Activated naive CD4-positive, alpha-beta T cell treated with anti-CD3 and anti-CD28 coated beads, Interleukin-2, amount 50 U/mL, for 24 hours (primary cell): ENCODE results near the gene IPO4.
"Not testable (repeated sequence)": the region's sequence is repeated elsewhere in the genome, so short reads cannot be mapped to it uniquely, and the experiment has no call there.

ENCODE experiments used
- H3K27ac Mint-ChIP-seq: one replicate; pipeline ENCODE4 v1.8.0; 2021; ENCODE audit warnings: mild to moderate bottlenecking, mixed read lengths
- H3K27me3 Mint-ChIP-seq: one replicate; pipeline ENCODE4 v1.8.0; 2021; ENCODE audit warnings: mixed read lengths
- H3K36me3 Mint-ChIP-seq: one replicate; pipeline ENCODE4 v1.8.0; 2021; ENCODE audit warnings: mixed read lengths
- H3K4me1 Mint-ChIP-seq: one replicate; pipeline ENCODE4 v1.8.0; 2021; ENCODE audit warnings: mixed read lengths
- H3K4me3 Mint-ChIP-seq: one replicate; pipeline ENCODE4 v1.8.0; 2021; ENCODE audit warnings: mild to moderate bottlenecking, mixed read lengths
- H3K9me3 Mint-ChIP-seq: one replicate; pipeline ENCODE4 v1.8.0; 2021; ENCODE audit warnings: mixed read lengths

The IPO4 gene

GRCh38 chr14:24204163-24205146, 15.8 kb upstream of the IPO4 start:
- H3K36me3 Mint-ChIP-seq = peaks cover 27% of the 10 kb centered on the region
- no peaks in the 10 kb centered on the region for H3K27me3 Mint-ChIP-seq
- H3K4me3 Mint-ChIP-seq = no peak overlapping the region
- peak overlapping the region; percentile 19 for H3K27ac Mint-ChIP-seq
- peaks cover 6% of the 10 kb centered on the region for H3K9me3 Mint-ChIP-seq
- H3K4me1 Mint-ChIP-seq = peaks cover 56% of the 10 kb centered on the region

DNA sequence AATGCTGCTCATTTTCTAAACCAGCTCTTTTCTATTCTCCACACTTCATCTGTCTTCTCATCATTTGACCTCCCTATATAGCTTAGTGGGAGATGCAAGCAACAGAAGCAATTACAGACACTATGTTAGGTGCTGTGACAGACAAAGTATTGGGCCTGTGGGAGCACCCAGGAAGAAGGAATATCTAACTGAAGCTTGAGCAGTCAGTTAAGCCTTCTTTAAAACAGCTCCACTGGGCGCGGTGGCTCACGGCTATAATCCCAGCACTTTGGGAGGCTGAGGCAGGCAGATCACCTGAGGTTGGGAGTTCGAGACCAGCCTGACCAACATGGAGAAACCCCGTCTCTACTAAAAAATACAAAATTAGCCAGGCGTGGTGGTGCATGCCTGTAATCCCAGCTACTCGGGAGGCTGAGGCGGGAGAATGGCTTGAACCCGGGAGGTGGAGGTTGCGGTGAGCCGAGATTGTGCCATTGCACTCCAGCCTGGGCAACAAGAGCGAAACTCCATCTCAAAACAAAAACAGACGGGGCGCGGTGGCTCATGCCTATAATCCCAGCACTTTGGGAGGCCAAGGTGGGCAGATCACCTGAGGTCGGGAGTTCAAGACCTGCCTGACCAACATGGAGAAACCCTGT, 14.8 kb upstream of the IPO4 start:
- H3K27ac Mint-ChIP-seq, H3K27me3 Mint-ChIP-seq, H3K4me3 Mint-ChIP-seq, H3K9me3 Mint-ChIP-seq: not testable (repeated sequence)
- Mint-ChIP-seq H3K36me3 (peaks cover 27% of the 10 kb centered on the region), H3K4me1 (peaks cover 61% of the 10 kb centered on the region)

DNA sequence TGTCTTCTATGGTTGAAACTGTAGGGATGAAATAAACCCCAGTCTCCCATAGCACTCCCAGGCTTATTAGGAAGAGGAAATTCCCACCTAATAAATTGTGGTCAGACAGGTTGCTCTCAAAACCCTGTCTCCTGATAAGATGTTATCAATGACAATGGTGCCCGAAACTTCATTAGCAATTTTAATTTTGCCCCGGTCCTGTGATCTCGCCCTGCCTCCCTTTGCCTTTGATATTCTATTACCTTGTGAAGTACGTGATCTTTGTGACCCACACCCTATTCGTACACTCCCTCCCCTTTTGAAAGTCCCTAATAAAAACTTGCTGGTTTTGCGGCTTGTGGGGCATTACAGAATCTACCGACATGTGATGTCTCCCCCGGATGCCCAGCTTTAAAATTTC, 13.9 kb upstream of the IPO4 start:
- H3K36me3 Mint-ChIP-seq = peaks cover 24% of the 10 kb centered on the region
- not testable (repeated sequence) for H3K4me3 Mint-ChIP-seq, H3K27me3 Mint-ChIP-seq, H3K27ac Mint-ChIP-seq, H3K9me3 Mint-ChIP-seq
- H3K4me1 Mint-ChIP-seq = peaks cover 53% of the 10 kb centered on the region

GRCh38 chr14:24198814-24199524, 10.4 kb upstream of the IPO4 start:
- H3K36me3 Mint-ChIP-seq = peaks cover 15% of the 10 kb centered on the region
- no peaks in the 10 kb centered on the region for H3K27me3 Mint-ChIP-seq
- H3K4me3 Mint-ChIP-seq = peak overlapping the region; percentile 38
- peak overlapping the region; percentile 38 for H3K27ac Mint-ChIP-seq
- H3K9me3 Mint-ChIP-seq = peaks cover 6% of the 10 kb centered on the region
- H3K4me1 Mint-ChIP-seq = peaks cover 49% of the 10 kb centered on the region

DNA sequence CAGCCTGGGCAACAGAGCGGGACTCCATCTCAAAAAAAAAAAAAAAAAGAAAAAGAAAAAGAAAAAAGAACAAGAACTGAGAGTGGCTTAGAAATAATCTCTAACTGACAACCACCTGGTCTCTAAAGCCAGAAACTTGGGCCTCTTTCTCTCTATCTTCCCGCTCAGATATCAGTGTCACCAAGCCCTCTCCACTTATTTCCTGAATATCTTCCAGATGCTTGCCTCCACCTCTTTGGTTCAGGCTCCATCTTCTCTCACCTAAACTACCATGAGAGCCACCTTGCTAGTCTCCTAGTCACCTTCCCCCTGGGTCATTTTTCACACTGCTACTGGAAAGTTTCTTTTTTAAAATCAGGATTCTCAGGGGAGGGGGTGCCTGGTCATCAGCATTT, 8.4 kb upstream of the IPO4 start:
- Mint-ChIP-seq H3K27me3 (no peaks in the 10 kb centered on the region), H3K4me3 (peak overlapping the region; percentile 94), H3K4me1 (peaks cover 53% of the 10 kb centered on the region), H3K27ac (peak overlapping the region; percentile 38), H3K36me3 (peaks cover 10% of the 10 kb centered on the region), H3K9me3 (no peaks in the 10 kb centered on the region)

- Mint-ChIP-seq H3K36me3 (peaks cover 8% of the 10 kb centered on the region), H3K4me1 (peaks cover 57% of the 10 kb centered on the region), H3K27ac (peak overlapping the region; percentile 95), H3K27me3 (no peaks in the 10 kb centered on the region), H3K9me3 (no peaks in the 10 kb centered on the region), H3K4me3 (peak overlapping the region; percentile 94)
Observed at GRCh38 chr14:24196071-24197055, 7.7 kb upstream of the IPO4 start.

DNA sequence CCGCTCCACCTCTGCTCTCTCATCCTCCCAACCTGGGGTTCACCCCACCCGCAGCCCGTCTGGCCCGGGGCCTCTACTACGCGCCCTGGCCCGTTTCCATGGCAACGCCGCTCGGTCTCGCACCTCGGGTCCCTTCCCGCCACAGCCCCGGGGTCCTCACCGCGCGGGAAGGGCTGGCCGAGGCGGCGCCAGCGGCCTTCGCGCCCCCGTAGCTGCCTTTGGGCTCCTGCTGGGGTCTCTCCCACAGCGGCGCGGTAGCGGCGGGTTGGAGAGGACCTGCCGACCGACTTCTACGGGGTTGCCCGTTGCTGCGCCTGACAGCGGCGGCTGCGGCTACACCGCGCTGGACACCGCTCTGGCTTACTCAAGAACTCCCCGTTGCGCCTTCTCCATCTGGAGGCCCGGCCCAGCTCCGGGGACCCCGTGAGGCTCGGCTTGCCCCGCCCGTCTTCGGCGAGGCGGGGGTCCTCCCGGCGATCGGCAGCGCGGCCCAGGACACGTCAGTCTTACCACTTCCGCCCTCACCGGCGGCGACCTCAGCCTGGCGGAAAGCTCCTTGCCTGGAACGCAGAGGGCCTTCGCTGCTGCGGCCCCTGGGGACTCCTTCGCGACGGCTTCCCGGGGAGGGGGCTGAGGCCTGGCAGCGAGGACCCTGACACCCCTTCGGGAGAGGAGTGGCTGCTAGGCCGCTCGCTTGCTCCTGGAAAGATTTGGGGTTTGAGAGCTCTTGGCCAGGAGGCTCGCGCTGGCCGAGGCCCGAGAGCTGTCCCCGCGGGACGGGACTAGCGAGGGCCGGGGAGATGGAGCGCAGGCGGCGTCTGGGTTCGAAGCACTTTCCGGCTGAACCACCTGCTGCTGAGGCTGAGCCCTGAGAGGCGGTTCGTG, 6.8 kb upstream of the IPO4 start, which contains the start of gene TM9SF1:
Gene TM9SF1 (minus strand): TSS at position 256 of the 885 bp plus-strand sequence. CDS start 422 bp downstream, outside the sequence.
- H3K27ac Mint-ChIP-seq = peak within 1 kb of the TSS; percentile 97
- H3K9me3 Mint-ChIP-seq = no peaks in the 10 kb centered on the region
- peaks cover 8% of the 10 kb centered on the region for H3K36me3 Mint-ChIP-seq
- H3K27me3 Mint-ChIP-seq = no peaks in the 10 kb centered on the region
- peaks cover 57% of the 10 kb centered on the region for H3K4me1 Mint-ChIP-seq
- H3K4me3 Mint-ChIP-seq = peak within 1 kb of the TSS; percentile 94

DNA sequence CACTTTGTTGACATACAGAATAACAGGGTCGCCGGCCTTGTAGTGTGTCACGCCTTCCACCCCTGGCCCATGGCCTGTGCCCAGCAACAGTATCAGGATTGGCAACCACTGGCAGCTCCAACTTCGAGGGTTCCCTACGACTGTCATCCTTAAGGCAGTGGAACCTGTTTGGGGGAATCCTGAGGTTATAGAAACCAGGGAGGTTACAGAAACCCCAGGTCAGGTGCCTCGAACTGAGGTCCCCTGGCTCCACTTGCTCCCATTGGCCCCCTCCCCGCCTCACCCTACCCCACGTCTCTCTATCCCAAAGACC, 6.2 kb upstream of the IPO4 start:
- no peaks in the 10 kb centered on the region for H3K27me3 Mint-ChIP-seq
- H3K9me3 Mint-ChIP-seq = no peaks in the 10 kb centered on the region
- H3K4me3 Mint-ChIP-seq = peak overlapping the region; percentile 94
- peak overlapping the region; percentile 57 for H3K27ac Mint-ChIP-seq
- peaks cover 8% of the 10 kb centered on the region for H3K36me3 Mint-ChIP-seq
- peaks cover 60% of the 10 kb centered on the region for H3K4me1 Mint-ChIP-seq

DNA sequence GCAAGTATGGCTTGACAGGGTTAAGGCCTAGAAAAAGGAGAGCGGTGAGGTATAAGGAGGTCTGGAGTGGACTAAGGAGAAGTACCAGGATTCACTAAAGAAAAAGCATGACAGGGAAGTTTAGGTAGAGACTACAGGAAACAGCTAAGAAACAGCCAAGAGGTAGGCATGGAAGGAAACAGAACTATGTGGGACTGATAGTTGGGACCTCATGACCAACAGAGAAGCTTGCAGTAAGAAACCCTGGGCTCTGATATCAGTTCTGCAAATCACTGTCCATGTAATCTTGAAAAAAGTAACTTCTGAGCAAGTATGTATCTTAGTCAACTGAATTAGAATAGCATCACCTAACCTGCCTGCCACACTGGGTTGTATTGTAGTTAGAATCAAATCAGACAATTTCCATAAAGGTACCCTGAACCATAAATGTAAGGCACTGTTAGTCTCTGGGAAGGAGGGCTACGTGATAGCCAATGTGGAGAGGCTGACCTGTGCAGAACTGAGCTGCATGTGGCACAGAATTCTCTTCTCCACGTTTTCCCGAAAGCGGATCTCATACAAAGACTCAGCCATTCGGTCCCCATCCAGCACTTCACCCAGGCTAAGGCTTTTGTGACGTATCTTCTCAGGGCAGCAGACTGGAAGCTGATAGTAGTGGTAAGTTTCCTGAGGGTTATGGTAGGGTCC, 5.7 kb upstream of the IPO4 start:
- peaks cover 8% of the 10 kb centered on the region for H3K36me3 Mint-ChIP-seq
- H3K27ac Mint-ChIP-seq = peak overlapping the region; percentile 57
- H3K4me3 Mint-ChIP-seq = peak overlapping the region; percentile 94
- peaks cover 62% of the 10 kb centered on the region for H3K4me1 Mint-ChIP-seq
- no peaks in the 10 kb centered on the region for H3K27me3 Mint-ChIP-seq
- no peaks in the 10 kb centered on the region for H3K9me3 Mint-ChIP-seq

- Mint-ChIP-seq H3K4me3 (no peak overlapping the region), H3K27ac (no peak overlapping the region), H3K4me1 (peaks cover 62% of the 10 kb centered on the region)
Observed at GRCh38 chr14:24192933-24193332, 4.3 kb upstream of the IPO4 start.

GRCh38 chr14:24190416-24190815, 1.8 kb upstream of the IPO4 start:
- Mint-ChIP-seq H3K36me3 (peaks cover 5% of the 10 kb centered on the region), H3K4me1 (peaks cover 62% of the 10 kb centered on the region), H3K9me3 (no peaks in the 10 kb centered on the region), H3K4me3 (no peak overlapping the region), H3K27ac (no peak overlapping the region), H3K27me3 (no peaks in the 10 kb centered on the region)

More at GRCh38 chr14:24192933-24193332, 4.3 kb upstream of the IPO4 start:
- Mint-ChIP-seq H3K9me3 (no peaks in the 10 kb centered on the region), H3K36me3 (peaks cover 4% of the 10 kb centered on the region), H3K27me3 (no peaks in the 10 kb centered on the region)

- H3K36me3 Mint-ChIP-seq = peaks cover 5% of the 10 kb centered on the region
- H3K9me3 Mint-ChIP-seq = no peaks in the 10 kb centered on the region
- peaks cover 57% of the 10 kb centered on the region for H3K4me1 Mint-ChIP-seq
- H3K27ac Mint-ChIP-seq = no peak overlapping the region
- peak overlapping the region; percentile 92 for H3K4me3 Mint-ChIP-seq
- H3K27me3 Mint-ChIP-seq = no peaks in the 10 kb centered on the region
Observed at GRCh38 chr14:24189460-24189859, 844 bp upstream of the IPO4 start.

- peaks cover 53% of the 10 kb centered on the region for H3K4me1 Mint-ChIP-seq
- H3K4me3 Mint-ChIP-seq = peak overlapping the region; percentile 92
- peaks cover 5% of the 10 kb centered on the region for H3K36me3 Mint-ChIP-seq
- H3K27ac Mint-ChIP-seq = no peak overlapping the region
- H3K9me3 Mint-ChIP-seq = no peaks in the 10 kb centered on the region
- no peaks in the 10 kb centered on the region for H3K27me3 Mint-ChIP-seq
Observed at GRCh38 chr14:24189059-24189375, 401 bp upstream of the IPO4 start.

DNA sequence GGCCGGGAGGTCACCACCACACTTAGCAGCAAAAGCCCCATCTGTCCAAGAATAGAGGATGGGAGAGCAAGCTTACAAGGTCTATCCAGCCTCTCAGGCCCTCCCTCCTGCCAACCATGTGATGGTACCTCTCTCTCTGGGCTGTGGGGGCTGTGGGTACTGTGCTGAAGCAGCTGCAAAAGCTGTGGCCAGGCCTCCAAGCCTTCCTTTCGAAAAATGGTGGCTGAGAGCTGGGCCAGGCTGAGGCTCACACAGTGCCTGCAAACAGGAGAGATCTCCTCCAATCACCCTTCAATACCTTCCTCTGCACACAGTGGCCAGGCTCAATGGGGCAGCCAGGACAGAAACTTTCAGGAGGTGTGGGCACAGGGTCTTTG, 1.1 kb downstream of the IPO4 start:
- H3K36me3 Mint-ChIP-seq = peaks cover 7% of the 10 kb centered on the region
- no peaks in the 10 kb centered on the region for H3K27me3 Mint-ChIP-seq
- H3K9me3 Mint-ChIP-seq = no peaks in the 10 kb centered on the region
- peaks cover 48% of the 10 kb centered on the region for H3K4me1 Mint-ChIP-seq
- H3K27ac Mint-ChIP-seq = peak overlapping the region; percentile 79
- peak overlapping the region; percentile 92 for H3K4me3 Mint-ChIP-seq
